NCI-H128 (cell line): ENCODE results near the gene PARK7.

Experiments used
- DNase-seq: peaks from one replicate; lab custom pipeline; 2025; ENCODE audit not compliant: unreplicated experiment; lab: John Stamatoyannopoulos, UW

PARK7 gene

GRCh38 chr1:7980984-7981383, 19.5 kb downstream of the PARK7 start:
- DNase-seq = no peak

DNA sequence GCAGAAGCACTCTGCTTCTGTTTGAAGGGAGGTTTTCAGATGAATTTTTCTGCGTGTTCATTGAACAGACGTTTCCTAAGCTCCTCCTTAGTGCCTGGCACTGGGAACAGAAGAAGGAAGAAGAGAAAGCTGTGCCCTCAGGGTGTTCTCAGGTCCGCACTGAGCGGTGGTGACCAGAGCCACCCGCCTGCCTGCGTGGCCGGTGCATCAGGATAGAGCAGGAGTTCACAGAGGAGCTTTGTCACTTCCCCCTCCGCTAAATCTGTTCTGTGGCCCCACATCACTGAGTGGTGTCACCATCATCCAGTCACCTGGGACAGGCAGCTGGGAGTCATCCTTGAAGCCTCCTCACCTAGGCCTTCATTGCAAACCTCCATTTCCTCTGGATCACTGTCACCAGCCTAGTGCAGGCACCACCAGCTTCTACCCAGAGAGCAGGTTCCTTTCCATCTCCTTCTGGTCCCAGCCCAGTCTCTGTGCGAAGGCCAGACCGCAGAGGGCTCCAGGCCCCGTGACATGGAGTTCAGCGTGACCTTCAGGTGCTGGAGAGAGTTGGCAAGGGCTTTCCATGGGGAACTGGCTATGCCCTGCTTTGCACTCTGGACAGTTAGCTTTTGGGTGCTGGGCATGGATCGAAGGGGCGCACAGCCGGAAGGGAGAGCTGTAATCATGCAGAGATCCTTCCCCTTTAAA, 21.7 kb downstream of the PARK7 start:
- DNase-seq = no peak

DNA sequence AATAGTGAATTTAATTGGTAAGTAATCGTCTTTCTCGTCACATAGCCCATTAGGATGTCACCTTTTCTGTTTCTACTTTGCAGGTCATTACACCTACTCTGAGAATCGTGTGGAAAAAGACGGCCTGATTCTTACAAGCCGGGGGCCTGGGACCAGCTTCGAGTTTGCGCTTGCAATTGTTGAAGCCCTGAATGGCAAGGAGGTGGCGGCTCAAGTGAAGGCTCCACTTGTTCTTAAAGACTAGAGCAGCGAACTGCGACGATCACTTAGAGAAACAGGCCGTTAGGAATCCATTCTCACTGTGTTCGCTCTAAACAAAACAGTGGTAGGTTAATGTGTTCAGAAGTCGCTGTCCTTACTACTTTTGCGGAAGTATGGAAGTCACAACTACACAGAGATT, 23.3 kb downstream of the PARK7 start:
- DNase-seq = peak; percentile 16

- no peak for DNase-seq
Observed at GRCh38 chr1:7985851-7986612, 24.5 kb downstream of the PARK7 start.

- DNase-seq = no peak
Observed at GRCh38 chr1:7987528-7987927, 26.0 kb downstream of the PARK7 start.

DNA sequence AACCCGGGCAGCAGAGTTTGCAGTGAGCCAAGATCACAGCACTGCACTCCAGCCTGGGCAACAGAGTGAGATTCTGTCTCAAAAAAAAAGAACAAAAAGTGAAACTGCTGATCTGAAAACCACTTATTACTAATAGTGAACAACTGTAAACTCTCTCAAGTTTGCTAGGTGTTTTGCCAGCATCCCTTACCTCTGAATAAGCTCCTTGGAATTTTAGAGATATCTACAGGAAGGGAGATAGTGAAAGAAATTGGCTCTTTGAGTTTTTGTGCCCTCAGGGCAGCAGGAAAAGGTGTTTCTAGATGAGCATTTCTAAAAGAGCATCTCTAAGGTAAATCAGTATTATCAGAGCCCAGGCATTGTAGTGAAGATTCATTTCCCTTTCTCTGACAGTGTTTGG, 27.1 kb downstream of the PARK7 start:
- no peak for DNase-seq

DNA sequence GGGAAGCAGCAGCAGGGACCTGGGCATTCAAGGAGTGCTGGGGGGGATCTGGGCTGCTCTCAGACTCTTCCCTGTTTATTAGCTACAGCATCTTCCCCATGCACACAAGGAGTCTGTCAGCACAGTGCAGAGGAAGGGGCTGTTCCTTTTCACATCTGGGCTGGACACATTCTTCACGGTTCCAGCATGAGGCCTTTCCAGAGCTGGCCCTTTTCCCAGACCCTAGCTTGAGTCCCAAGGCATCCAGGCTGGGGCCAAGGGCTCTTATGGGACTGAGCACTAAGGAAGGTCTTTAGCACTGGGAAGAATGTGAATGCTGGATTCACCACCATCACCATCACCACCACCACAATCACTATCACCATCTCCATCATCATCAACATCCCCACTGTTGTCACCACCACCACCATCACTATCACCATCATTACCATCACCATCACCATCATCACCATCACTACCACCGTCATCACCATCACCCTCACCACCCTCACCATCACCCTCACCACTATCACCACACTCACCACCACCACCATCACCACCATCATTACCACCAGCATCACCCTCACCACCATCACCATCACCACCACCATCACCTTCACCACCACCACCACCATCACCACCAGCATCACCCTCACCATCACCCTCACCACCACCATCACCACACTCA, 28.4 kb downstream of the PARK7 start:
- no peak for DNase-seq

- DNase-seq = no peak
Observed at GRCh38 chr1:7991504-7992440, 30.3 kb downstream of the PARK7 start.

- no peak for DNase-seq
Observed at GRCh38 chr1:7992885-7993284, 31.4 kb downstream of the PARK7 start.

GRCh38 chr1:7993593-7994479, 32.3 kb downstream of the PARK7 start:
- DNase-seq = no peak

DNA sequence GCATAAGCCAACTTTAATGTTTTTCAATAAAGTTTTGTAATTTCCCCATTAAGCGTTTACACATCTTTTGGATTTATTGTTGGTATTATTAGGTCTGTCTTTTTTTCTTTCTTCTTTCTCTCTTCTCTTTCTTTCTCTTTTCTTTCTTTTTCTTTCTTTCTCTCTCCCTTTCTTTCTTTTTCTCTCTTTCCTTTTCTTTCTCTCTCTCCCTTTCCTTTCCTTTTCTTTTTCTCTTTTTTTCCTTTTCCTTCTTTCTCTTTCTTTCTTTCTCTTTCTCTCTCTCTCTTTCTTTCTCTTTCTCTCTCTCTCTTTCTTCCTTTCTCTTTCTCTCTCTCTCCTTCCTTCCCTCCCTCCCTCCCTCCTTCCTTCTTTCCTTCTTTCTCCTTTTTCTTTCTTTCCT, 33.3 kb downstream of the PARK7 start:
- DNase-seq = no peak

DNA sequence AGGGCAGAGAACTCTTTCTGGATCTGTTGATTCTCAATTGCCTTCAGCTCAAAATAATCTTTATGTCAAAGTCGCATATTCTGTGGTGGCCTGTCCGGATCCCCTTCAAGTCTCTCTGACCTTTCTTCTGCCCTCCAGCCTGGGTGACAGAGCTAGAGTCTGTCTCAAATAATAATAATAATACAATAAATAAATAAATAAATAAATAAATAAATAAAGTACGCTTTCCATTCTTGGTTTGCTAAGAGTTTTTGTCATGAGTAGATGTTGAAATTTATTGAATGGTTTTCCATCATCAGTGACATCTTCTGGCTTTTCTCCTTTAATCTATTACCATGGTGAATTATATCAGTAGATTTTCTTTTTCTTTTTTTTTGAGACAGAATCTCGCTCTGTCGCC, 33.9 kb downstream of the PARK7 start:
- DNase-seq = no peak

DNA sequence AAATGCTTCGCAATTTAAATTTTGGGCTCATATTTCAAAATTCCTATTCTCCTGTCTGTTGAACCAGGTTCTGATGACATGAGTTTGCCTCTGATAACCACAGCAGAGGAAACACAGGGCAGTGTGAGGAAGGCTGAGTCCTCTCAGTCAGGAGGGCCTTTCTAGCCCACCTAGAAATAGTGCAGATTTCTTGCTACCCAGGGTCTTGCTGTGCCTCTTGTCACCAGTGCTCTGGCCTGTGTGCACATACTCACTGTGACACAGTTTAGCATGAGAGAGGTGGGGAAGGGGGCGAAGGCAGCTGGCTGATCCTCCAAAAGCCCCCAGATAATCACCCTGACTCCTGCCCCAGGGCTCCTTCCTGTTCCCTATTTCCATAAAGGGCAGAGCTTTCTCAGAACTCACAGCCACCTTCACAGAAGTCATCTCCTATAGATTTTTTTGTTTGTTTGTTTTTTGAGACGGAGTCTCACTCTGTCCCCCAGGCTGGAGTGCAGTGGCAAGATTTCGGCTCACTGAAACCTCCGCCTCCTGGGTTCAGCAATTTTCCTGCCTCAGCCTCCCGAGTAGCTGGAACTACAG, 40.9 kb downstream of the PARK7 start:
- DNase-seq = no peak

GRCh38 chr1:8002921-8003320, 41.4 kb downstream of the PARK7 start:
- no peak for DNase-seq

- no peak for DNase-seq
Observed at GRCh38 chr1:8003438-8004112, 42.1 kb downstream of the PARK7 start.

- no peak for DNase-seq
Observed at GRCh38 chr1:8004113-8004802, 42.7 kb downstream of the PARK7 start.

DNA sequence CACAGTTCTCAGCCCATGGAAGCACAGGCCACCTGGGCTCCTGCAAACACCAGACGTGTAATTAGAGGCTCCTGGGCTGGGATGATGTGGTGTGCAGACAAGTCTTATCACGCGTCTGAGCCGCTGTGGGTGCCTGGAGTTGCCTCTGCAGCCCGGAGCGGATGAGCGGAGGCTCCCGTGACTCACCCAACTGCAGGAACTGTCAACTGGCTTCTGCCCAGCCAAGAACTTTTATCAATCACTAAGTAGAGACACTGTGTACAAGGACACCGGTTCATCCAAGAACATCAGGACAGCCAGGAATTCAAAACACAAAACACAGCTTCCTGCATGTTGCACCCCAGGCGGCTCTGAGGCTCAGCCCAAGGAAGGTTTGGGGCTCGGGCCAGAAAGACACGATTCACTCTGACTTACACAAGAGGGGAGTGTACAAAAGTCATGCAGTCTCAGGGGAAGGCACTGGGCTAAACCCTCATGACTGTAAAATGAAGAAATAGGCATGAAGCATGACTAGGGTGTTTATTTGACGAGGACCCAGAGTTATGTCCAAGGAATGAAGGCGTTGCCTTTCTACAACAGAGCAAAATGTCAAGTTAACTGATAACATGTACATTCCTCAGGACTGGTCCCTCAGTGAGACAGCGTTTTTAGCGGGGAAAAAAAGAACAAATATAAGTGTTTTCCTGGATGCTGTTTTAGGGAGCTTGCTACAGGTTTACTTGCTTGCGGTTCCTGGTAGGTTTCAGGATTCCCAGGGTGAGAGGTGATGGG, 43.5 kb downstream of the PARK7 start:
- DNase-seq = peak; percentile 21
